ENCODE data around the gene C16orf92. TPM values are rescaled to one million over a fixed set of nuclear protein-coding genes. Genes with fewer than 3 reads are reported as not detected.

Gene C16orf92
- total and polyA plus RNA-seq, 2 experiments from 2014 or later, result 0.34 TPM; not detected in 1

- H3K4me2 ChIP-seq, result no peak overlapping the region
- peaks cover 12% of the 10 kb centered on the region for H3K36me3 ChIP-seq (ENCODE audit: insufficient read depth)
- H3K27ac ChIP-seq (ENCODE audit: low read depth), result no peak overlapping the region
- Mint-ChIP-seq H3K4me3 (no peak overlapping the region; the same call in 2 of the 3 replicates), H3K4me1 (no peaks in the 10 kb centered on the region; the same call in 2 of the 3 replicates), H3K27ac (no peak overlapping the region), H3K27me3 (ENCODE audit: insufficient read depth, low read depth, poor library complexity) (peaks cover 3% of the 10 kb centered on the region), H3K9me3 (no peaks in the 10 kb centered on the region; the same call in 1 of the 3 replicates), H3K36me3 (ENCODE audit: low read depth) (peaks cover 64% of the 10 kb centered on the region)
- no peaks in the 10 kb centered on the region for H3K4me1 ChIP-seq (ENCODE audit: insufficient read depth)
- DNase-seq (ENCODE audit: low spot score) (no peak), ATAC-seq (no peak)
- no peaks in the 10 kb centered on the region; the same call in 1 of the 2 replicates for H4K20me1 ChIP-seq (replicated peaks; ENCODE audit: insufficient read depth)
- no peaks in the 10 kb centered on the region for H3K79me2 ChIP-seq (replicated peaks; ENCODE audit: insufficient read depth)
- no peak overlapping the region for H3K4me3 ChIP-seq
- H2AFZ ChIP-seq, result no peak overlapping the region
- no peaks in the 10 kb centered on the region for H3F3A ChIP-seq (replicated peaks; ENCODE audit: low read depth)
- H3K9me2 ChIP-seq (ENCODE audit: insufficient read depth), result no peaks in the 10 kb centered on the region
- H3K27me3 ChIP-seq (ENCODE audit: insufficient read depth), result no peaks in the 10 kb centered on the region
- TF ChIP-seq ZNF114 (CRISPR knock-in tag; IDR thresholded peaks at IDR 0.05) (no peak), ZNF462 (CRISPR knock-in tag; IDR thresholded peaks at IDR 0.05) (no peak), REST (IDR thresholded peaks at IDR 0.05; ENCODE audit: unreplicated experiment) (no peak), ZNF331 (CRISPR knock-in tag; IDR thresholded peaks at IDR 0.05; ENCODE audit: low read depth) (no peak), ETS1 (IDR thresholded peaks at IDR 0.05) (no peak), CREB1 (CRISPR knock-in tag; IDR thresholded peaks at IDR 0.05; ENCODE audit: low read depth) (no peak), POLR2AphosphoS5 (IDR thresholded peaks at IDR 0.05; ENCODE audit: low read depth) (no peak), STAT1 (IDR thresholded peaks at IDR 0.05; ENCODE audit: unreplicated experiment) (no peak), CTCF (conservative IDR thresholded peaks at IDR 0.05; ENCODE audit: low read depth in 2 of 2) (no peak), JUNB (IDR thresholded peaks at IDR 0.05; ENCODE audit: unreplicated experiment) (no peak), EZH2 (IDR thresholded peaks at IDR 0.05; ENCODE audit: low read depth, unreplicated experiment) (no peak)
Observed at GRCh38 chr16:29988346-29989075, 34.5 kb upstream of the C16orf92 start.
